Naive B cell (primary cell): ENCODE measurements around the gene LMAN2. TPM values are rescaled to one million over a fixed set of nuclear protein-coding genes. Genes with fewer than 3 reads are reported as not detected.

ENCODE experiments used
- ATAC-seq, 2 donors: fragments of 150-1000 bp; cut with Tn5 transposase; 2 replicates each; pipeline ENCODE4 v1.10.0; 2021; ENCODE audit warnings: low read depth in 2 of 2, mild to moderate bottlenecking in 2 of 2, moderate library complexity in 2 of 2
- DNase-seq: peaks from one replicate; pipeline ENCODE4 v3.0.0; 2022
- H3K27ac Mint-ChIP-seq, 6 donors: one replicate each; pipeline ENCODE4 v1.8.0; 2020 to 2022; ENCODE audit warnings: mild to moderate bottlenecking in 6 of 6, mixed read lengths in 6 of 6, moderate library complexity in 5 of 6, inconsistent platforms in 2 of 6
- H3K27me3 Mint-ChIP-seq, 3 donors: one replicate each; pipeline ENCODE4 v1.8.0; 2021 to 2022; ENCODE audit warnings: mixed read lengths in 3 of 3, mild to moderate bottlenecking in 1 of 3
- H3K36me3 Mint-ChIP-seq, 2 donors: one replicate each; pipeline ENCODE4 v1.8.0; 2020 to 2022; ENCODE audit warnings: mixed read lengths in 2 of 2, inconsistent platforms in 1 of 2, mild to moderate bottlenecking in 1 of 2
- H3K4me1 Mint-ChIP-seq, 3 donors: one replicate each; pipeline ENCODE4 v1.8.0; 2020 to 2022; ENCODE audit warnings: mixed read lengths in 3 of 3, inconsistent platforms in 1 of 3, mild to moderate bottlenecking in 1 of 3, moderate library complexity in 1 of 3
- H3K4me3 Mint-ChIP-seq, 8 donors: one replicate each; pipeline ENCODE4 v1.8.0; 2020 to 2022; ENCODE audit warnings: mild to moderate bottlenecking in 8 of 8, mixed read lengths in 8 of 8, moderate library complexity in 8 of 8, inconsistent platforms in 2 of 8
- H3K9me3 Mint-ChIP-seq, 7 donors: one replicate each; pipeline ENCODE4 v1.8.0; 2020 to 2022; ENCODE audit warnings: mixed read lengths in 7 of 7, mild to moderate bottlenecking in 5 of 7, inconsistent platforms in 2 of 7, moderate library complexity in 1 of 7
- polyA plus RNA-seq, 6 donors: library from polyadenylated mRNA; unstranded; fragments of 300-500 nt; fragmentation: Illumina TruSeq; gene quantifications; one replicate each; pipeline ENCODE4 v1.2.3, GENCODE V29; 2021; ENCODE audit warnings: low read depth in 6 of 6

Gene LMAN2
- polyA plus RNA-seq, 6 donors from 2014 or later = 182 to 243 (median 191) TPM

DNA sequence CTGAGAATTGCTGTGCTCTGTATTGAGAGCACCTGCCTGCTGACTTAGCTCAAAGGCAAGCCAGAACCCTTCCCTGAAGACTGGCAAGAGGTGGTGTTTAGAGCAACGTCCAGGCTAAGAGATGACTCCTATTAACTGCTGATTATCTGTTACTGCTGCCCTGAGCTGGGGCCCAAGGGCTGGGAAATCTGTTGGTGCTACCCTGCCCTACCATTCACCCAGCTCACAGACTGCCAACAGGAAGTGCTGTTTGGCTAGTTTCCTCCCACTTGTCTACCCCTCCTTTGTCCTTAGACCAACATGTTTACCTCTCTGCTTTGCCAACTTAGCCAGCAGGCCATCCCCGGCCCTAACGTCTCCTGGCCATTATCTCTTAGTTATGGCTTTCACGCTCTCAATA, 54.9 kb downstream of the LMAN2 start:
- H3K4me3 Mint-ChIP-seq = peak overlapping the region; percentile 33 to 87 (median 65)
- H3K36me3 Mint-ChIP-seq = peaks cover 6 to 14% of the 10 kb centered on the region in 2 donors
- peak overlapping the region in 5 of 6 donors; percentile 30 to 94 (median 84) for H3K27ac Mint-ChIP-seq
- no peak for DNase-seq
- no peaks in the 10 kb centered on the region for H3K27me3 Mint-ChIP-seq
- no peaks in the 10 kb centered on the region for H3K9me3 Mint-ChIP-seq
- peak in 1 of 2 donors; percentile 18 for ATAC-seq
- peaks cover 40 to 60% (median 57%) of the 10 kb centered on the region in 3 donors for H3K4me1 Mint-ChIP-seq

DNA sequence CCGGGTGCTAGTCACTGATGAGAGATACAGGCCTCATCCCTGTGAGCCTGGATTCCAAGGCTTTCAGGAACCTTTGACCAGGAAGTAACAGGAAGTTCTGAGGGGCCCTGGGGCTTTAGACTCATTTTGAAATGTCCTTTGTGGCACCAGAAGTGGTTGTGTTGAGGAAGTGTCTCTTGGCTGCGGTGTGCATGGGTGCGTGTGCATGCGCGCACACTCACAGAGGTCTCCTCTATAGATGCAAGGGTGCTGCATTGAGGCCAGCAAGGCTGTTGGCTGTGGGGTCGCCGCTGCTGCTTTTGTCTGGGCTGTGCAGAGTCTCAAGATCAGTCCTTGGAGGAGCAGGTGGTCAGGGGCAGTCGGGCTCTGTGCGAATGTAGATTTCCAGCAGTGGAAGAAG, 55.5 kb downstream of the LMAN2 start:
- H3K9me3 Mint-ChIP-seq = no peaks in the 10 kb centered on the region

DNA sequence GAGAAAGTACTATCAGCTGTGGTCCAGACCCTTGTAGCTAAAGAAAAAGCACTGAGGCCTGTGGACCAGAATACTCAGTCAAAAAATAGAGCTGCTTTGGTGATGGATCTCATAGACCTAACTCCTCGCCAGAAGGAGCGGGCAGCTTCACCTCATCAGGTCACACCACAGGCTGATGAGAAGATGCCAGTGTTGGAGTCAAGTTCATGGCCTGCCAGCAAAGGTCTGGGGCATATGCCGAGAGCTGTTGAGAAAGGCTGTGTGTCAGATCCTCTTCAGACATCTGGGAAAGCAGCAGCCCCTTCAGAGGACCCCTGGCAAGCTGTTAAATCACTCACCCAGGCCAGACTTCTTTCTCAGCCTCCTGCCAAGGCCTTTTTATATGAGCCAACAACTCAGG, 56.8 kb downstream of the LMAN2 start:
- Mint-ChIP-seq H3K4me1 (peaks cover 30 to 50% (median 48%) of the 10 kb centered on the region in 3 donors), H3K9me3 (no peaks in the 10 kb centered on the region), H3K36me3 (peaks cover 8 to 11% of the 10 kb centered on the region in 2 donors), H3K27me3 (no peaks in the 10 kb centered on the region), H3K27ac (peak overlapping the region in 3 of 6 donors; percentile 52 to 79 (median 56)), H3K4me3 (peak overlapping the region in 3 of 8 donors; percentile 50 to 80 (median 76))
- no peak for ATAC-seq
- DNase-seq = no peak

More for the DNA sequence above, 55.5 kb downstream of the LMAN2 start:
- peaks cover 40 to 58% (median 54%) of the 10 kb centered on the region in 3 donors for H3K4me1 Mint-ChIP-seq
- no peak for ATAC-seq
- no peaks in the 10 kb centered on the region for H3K27me3 Mint-ChIP-seq
- H3K4me3 Mint-ChIP-seq = peak overlapping the region in 6 of 8 donors; percentile 35 to 87 (median 70)
- no peak for DNase-seq
- H3K36me3 Mint-ChIP-seq = peaks cover 8 to 14% of the 10 kb centered on the region in 2 donors
- peak overlapping the region; percentile 49 to 94 (median 82) for H3K27ac Mint-ChIP-seq

DNA sequence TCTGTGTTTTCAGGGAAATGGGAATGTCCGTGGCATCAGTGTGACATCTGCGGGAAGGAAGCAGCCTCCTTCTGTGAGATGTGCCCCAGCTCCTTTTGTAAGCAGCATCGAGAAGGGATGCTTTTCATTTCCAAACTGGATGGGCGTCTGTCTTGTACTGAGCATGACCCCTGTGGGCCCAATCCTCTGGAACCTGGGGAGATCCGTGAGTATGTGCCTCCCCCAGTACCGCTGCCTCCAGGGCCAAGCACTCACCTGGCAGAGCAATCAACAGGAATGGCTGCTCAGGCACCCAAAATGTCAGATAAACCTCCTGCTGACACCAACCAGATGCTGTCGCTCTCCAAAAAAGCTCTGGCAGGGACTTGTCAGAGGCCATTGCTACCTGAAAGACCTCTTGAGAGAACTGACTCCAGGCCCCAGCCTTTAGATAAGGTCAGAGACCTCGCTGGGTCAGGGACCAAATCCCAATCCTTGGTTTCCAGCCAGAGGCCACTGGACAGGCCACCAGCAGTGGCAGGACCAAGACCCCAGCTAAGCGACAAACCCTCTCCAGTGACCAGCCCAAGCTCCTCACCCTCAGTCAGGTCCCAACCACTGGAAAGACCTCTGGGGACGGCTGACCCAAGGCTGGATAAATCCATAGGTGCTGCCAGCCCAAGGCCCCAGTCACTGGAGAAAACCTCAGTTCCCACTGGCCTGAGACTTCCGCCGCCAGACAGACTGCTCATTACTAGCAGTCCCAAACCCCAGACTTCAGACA, 57.5 kb downstream of the LMAN2 start:
- Mint-ChIP-seq H3K9me3 (no peaks in the 10 kb centered on the region), H3K36me3 (peaks cover 8 to 15% of the 10 kb centered on the region in 2 donors), H3K27me3 (no peaks in the 10 kb centered on the region), H3K27ac (peak overlapping the region in 1 of 6 donors; percentile 79), H3K4me1 (peaks cover 32 to 43% (median 42%) of the 10 kb centered on the region in 3 donors), H3K4me3 (peak overlapping the region in 1 of 8 donors; percentile 76)
- DNase-seq (no peak), ATAC-seq (no peak)

DNA sequence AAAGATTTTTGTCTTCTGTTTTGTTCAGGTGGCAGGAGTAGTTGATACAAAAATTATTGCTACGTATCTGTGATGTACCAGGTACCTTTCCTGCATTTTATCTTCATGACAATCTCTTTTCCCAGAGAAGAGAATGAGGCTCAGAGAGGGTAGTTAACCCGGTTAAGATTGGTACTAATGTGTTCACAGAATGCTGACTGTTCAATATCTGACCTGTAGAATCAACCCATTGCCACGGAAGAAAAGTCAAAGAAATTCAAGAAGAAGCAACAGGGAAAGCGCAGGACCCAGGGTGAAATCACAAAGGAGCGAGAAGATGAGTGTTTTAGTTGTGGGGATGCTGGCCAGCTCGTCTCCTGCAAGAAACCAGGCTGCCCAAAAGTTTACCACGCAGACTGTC, 59.7 kb downstream of the LMAN2 start:
- peaks cover 26 to 33% (median 32%) of the 10 kb centered on the region in 3 donors for H3K4me1 Mint-ChIP-seq
- DNase-seq (no peak), ATAC-seq (no peak)
- H3K36me3 Mint-ChIP-seq = peaks cover 13 to 19% of the 10 kb centered on the region in 2 donors
- H3K27me3 Mint-ChIP-seq = no peaks in the 10 kb centered on the region
- H3K27ac Mint-ChIP-seq = peak overlapping the region in 3 of 6 donors; percentile 16 to 47 (median 23)
- no peak overlapping the region for H3K4me3 Mint-ChIP-seq
- no peaks in the 10 kb centered on the region for H3K9me3 Mint-ChIP-seq

DNA sequence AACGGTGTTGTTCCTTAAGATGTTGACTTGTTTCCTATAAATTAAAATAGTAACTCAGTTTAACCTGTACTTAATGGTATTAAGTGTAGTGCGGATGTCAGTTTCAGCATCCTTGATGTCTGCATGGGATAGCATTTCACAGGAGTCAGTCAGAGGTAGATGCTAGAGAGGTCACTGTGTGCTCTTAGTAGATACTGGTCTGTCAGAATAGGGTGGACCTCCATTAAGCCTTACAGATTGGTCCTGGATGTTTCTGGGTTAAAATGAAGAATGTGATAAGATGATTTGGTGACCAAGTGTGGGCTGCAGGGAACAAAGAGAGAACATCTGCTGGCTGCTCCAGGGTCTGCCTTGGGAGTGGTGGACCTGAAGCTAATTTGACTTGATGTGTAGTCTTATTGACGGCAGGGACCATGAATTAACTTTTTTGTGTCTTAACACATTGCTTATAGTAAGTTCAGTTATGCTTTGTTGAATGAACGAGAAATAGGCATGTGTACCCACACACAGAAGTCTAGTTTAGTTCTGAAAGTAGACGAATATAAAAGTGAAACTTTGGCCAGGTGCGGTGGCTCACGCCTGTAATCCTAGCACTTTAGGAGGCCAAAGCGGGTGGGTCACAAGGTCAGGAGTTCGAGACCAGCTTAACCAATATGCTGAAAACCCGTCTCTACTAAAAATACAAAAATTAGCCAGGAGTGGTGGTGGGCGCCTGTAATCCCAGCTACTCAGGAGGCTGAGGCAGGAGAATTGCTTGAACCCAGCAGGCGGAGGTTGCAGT, 60.5 kb downstream of the LMAN2 start:
- Mint-ChIP-seq H3K27ac (peak overlapping the region in 4 of 6 donors; percentile 57 to 70 (median 62)), H3K4me1 (peaks cover 19 to 25% (median 25%) of the 10 kb centered on the region in 3 donors), H3K9me3 (no peaks in the 10 kb centered on the region), H3K36me3 (peaks cover 17 to 21% of the 10 kb centered on the region in 2 donors), H3K4me3 (peak overlapping the region in 4 of 8 donors; percentile 2 to 35 (median 32)), H3K27me3 (no peaks in the 10 kb centered on the region)
- DNase-seq (no peak), ATAC-seq (peak; percentile 65 to 66)

DNA sequence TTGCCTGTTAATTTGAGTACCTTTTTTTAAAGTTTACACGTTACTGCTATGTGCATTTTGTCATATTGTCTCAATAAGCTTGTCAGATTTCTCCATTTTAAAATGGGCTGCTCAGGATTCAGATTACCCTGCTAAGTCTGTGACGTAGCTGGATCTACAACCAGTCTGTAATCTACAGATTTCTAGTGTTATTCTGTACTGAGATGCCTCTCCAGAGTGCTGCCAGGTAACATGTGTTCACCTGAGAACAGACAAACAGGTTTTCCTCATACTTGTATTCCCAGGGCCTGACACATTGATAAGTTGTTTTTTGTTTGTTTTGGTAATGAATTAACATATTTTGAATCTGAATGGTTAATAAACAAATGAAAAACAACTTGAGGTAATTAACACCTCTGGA, 63.3 kb downstream of the LMAN2 start:
- no peak for DNase-seq
- Mint-ChIP-seq H3K27ac (no peak overlapping the region), H3K4me3 (no peak overlapping the region)

More for the DNA sequence above, 63.3 kb downstream of the LMAN2 start:
- no peaks in the 10 kb centered on the region for H3K9me3 Mint-ChIP-seq
- no peak for ATAC-seq
- peaks cover 25 to 32% of the 10 kb centered on the region in 2 donors for H3K36me3 Mint-ChIP-seq
- H3K27me3 Mint-ChIP-seq = no peaks in the 10 kb centered on the region
- H3K4me1 Mint-ChIP-seq = peaks cover 10 to 17% (median 15%) of the 10 kb centered on the region in 3 donors

Other genes starting within 250 kb of the LMAN2 start
- 10 to 100 TPM; 32.4 to 87.7 (median 46.1) TPM for gene NSD1, start 217.9 kb downstream of the LMAN2 start, polyA plus RNA-seq
- gene RAB24, start 47.9 kb downstream of the LMAN2 start, polyA plus RNA-seq = 10 to 100 TPM; 33.0 to 79.5 (median 47.3) TPM
- 100 to 1,000 TPM; 162 to 227 (median 176) TPM for gene PRELID1, start 47.9 kb downstream of the LMAN2 start, polyA plus RNA-seq
- 1 to 10 TPM in 4 of 6 donors, under 1 TPM in 2; 0.52 to 2.3 (median 1.4) TPM for gene MXD3, start 39.8 kb downstream of the LMAN2 start, polyA plus RNA-seq
- gene RGS14, start 6.3 kb upstream of the LMAN2 start, polyA plus RNA-seq = 10 to 100 TPM; 16.6 to 41.1 (median 23.2) TPM
- gene SLC34A1, start 32.8 kb upstream of the LMAN2 start, polyA plus RNA-seq = not detected
- not detected for gene PFN3, start 49.0 kb upstream of the LMAN2 start, polyA plus RNA-seq
- 1 to 10 TPM in 1 of 6 donors, under 1 TPM in 2, not detected in 3; 0.56 to 1.4 (median 0.57) TPM for gene F12, start 57.9 kb upstream of the LMAN2 start, polyA plus RNA-seq
- gene GRK6, start 75.0 kb upstream of the LMAN2 start, polyA plus RNA-seq = 100 to 1,000 TPM in 2 of 6 donors, 10 to 100 TPM in 4; 66.5 to 178 (median 98.1) TPM
- 10 to 100 TPM; 16.2 to 39.5 (median 25.7) TPM for gene PRR7, start 95.1 kb upstream of the LMAN2 start, polyA plus RNA-seq
- gene DBN1, start 122.0 kb upstream of the LMAN2 start, polyA plus RNA-seq = 1 to 10 TPM in 1 of 6 donors, under 1 TPM in 3, not detected in 2; 0.31 to 1.9 (median 0.65) TPM
- 1 to 10 TPM; 1.5 to 6.0 (median 3.9) TPM for gene PDLIM7, start 145.9 kb upstream of the LMAN2 start, polyA plus RNA-seq
- gene DOK3, start 158.2 kb upstream of the LMAN2 start, polyA plus RNA-seq = 10 to 100 TPM; 12.7 to 47.7 (median 38.1) TPM
- gene DDX41, start 165.3 kb upstream of the LMAN2 start, polyA plus RNA-seq = 10 to 100 TPM; 25.8 to 72.8 (median 43.0) TPM
- 1 to 10 TPM; 2.9 to 6.8 (median 4.6) TPM for gene FAM193B, start 202.9 kb upstream of the LMAN2 start, polyA plus RNA-seq
- 100 to 1,000 TPM in 3 of 6 donors, 10 to 100 TPM in 3; 86.8 to 108 (median 99.4) TPM for gene TMED9, start 240.5 kb upstream of the LMAN2 start, polyA plus RNA-seq
- gene B4GALT7, start 248.5 kb upstream of the LMAN2 start, polyA plus RNA-seq = 10 to 100 TPM; 22.7 to 29.6 (median 27.5) TPM